Central memory CD8-positive, alpha-beta T cell (primary cell): ENCODE data around the gene APELA.
"Not testable (repeated sequence)": the region's sequence is repeated elsewhere in the genome, so short reads cannot be mapped to it uniquely, and the experiment has no call there.

Experiments used
- ATAC-seq: fragments of 150-1000 bp; cut with Tn5 transposase; replicated peaks from 2 replicates; pipeline ENCODE4 v1.10.0; 2022; ENCODE audit warnings: mild to moderate bottlenecking, moderate FRiP score, moderate number of reproducible peaks; ENCODE audit not compliant: poor library complexity, severe bottlenecking; ENCODE audit errors: extremely low read depth
- DNase-seq, 2 donors: peaks; one replicate each; pipeline ENCODE4 v3.0.0; 2021; ENCODE audit warnings: low spot score in 2 of 2
- H3K27ac Mint-ChIP-seq: one replicate; pipeline ENCODE4 v1.8.0; 2022; ENCODE audit warnings: low read depth, mild to moderate bottlenecking, moderate library complexity, mixed read lengths
- H3K27me3 Mint-ChIP-seq: one replicate; pipeline ENCODE4 v1.8.0; 2022; ENCODE audit warnings: mixed read lengths
- H3K36me3 Mint-ChIP-seq: one replicate; pipeline ENCODE4 v1.8.0; 2022; ENCODE audit warnings: mild to moderate bottlenecking, moderate library complexity, mixed read lengths; ENCODE audit not compliant: insufficient read depth
- H3K4me1 Mint-ChIP-seq: one replicate; pipeline ENCODE4 v1.8.0; 2022; ENCODE audit warnings: mixed read lengths
- H3K4me3 Mint-ChIP-seq: one replicate; pipeline ENCODE4 v1.8.0; 2022; ENCODE audit warnings: mild to moderate bottlenecking, moderate library complexity, mixed read lengths
- H3K9me3 Mint-ChIP-seq: one replicate; pipeline ENCODE4 v1.8.0; 2022; ENCODE audit warnings: mixed read lengths

Gene APELA

DNA sequence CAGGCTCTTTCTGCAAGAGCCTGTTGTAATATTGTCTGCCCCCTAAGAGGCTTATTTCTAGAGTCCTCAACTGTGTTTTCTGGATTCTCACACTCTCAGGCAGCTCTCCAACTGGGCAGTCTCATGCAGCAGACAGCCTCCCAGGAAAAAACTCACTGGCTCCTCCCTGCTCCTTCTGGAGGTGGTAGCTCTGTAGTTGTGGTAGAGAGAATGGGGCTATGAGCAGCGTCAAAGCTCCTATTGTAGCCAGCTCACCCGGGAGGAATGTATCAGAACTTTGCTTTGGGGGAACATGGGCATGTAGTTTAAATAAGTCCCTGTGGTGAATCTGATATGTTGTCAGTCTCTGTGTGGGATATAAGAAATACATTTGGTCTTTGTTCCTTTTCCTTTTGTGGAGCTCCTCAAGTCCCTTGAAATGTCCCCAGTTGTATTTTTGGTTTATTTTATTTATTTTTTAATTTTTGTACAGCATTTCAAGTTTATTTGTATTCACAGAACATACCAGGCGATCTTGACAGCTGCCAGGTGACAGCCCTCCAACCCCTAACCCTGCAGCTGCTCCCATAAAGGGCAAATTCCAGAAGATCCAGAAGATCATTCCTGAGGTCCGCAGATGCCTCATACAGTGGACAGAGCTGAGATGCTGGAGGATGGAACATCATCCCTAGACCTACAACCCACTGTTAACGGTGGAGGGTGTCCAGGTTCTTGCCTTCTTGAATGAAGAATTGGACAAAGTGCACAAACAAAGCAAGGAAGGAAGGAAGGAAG is 54.8 kb downstream of the APELA start:
- H3K9me3 Mint-ChIP-seq = no peaks in the 10 kb centered on the region
- peaks cover 2% of the 10 kb centered on the region for H3K36me3 Mint-ChIP-seq
- no peak overlapping the region for H3K4me3 Mint-ChIP-seq
- ATAC-seq (no peak), DNase-seq (no peak)
- no peaks in the 10 kb centered on the region for H3K4me1 Mint-ChIP-seq
- no peak overlapping the region for H3K27ac Mint-ChIP-seq
- peaks cover 37% of the 10 kb centered on the region for H3K27me3 Mint-ChIP-seq

DNA sequence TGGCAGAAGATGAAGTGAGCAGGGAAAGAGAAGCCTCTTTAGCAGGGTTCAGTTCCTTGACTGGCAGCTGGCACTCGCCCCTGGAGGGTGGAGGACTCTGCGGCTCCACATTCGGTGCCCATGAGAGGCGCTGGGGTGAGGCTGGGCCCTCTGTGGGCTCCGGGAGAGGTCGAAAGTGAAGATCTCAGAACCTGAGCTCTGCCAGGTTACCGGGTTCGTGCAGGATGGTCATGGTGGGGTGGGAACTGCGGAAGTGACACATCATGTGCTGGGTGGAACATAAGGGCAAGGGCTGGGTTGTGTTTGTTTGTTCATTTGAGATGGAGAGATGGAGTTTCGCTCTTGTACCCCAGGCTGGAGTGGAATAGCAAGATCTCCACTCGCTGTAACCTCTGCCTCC is 56.3 kb downstream of the APELA start:
- Mint-ChIP-seq H3K36me3 (no peaks in the 10 kb centered on the region), H3K9me3 (no peaks in the 10 kb centered on the region), H3K27ac (no peak overlapping the region), H3K4me3 (no peak overlapping the region), H3K4me1 (no peaks in the 10 kb centered on the region), H3K27me3 (peaks cover 51% of the 10 kb centered on the region)
- DNase-seq (no peak), ATAC-seq (no peak)

DNA sequence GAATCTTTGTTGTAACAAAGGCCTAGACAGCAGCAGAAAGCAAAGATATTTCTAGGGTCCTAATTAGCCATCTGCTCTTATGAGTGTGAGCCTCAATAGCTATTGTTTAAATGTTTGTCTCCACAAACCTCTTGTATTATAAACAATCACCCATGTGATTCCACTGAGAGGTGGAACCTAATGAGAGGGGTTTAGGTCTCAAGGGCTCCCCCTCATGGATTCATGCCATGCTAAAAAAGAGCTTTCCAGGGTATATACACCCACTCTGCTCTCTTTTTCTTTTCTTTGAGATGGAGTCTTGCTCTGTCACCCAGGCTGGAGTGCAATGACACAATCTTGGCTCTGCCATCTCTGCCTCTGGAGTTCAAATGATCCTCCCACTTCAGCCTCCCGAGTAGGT is 58.4 kb downstream of the APELA start:
- Mint-ChIP-seq H3K9me3 (no peaks in the 10 kb centered on the region), H3K4me3 (no peak overlapping the region), H3K4me1 (no peaks in the 10 kb centered on the region), H3K27me3 (peaks cover 57% of the 10 kb centered on the region), H3K36me3 (no peaks in the 10 kb centered on the region), H3K27ac (no peak overlapping the region)
- DNase-seq = no peak
- no peak for ATAC-seq

DNA sequence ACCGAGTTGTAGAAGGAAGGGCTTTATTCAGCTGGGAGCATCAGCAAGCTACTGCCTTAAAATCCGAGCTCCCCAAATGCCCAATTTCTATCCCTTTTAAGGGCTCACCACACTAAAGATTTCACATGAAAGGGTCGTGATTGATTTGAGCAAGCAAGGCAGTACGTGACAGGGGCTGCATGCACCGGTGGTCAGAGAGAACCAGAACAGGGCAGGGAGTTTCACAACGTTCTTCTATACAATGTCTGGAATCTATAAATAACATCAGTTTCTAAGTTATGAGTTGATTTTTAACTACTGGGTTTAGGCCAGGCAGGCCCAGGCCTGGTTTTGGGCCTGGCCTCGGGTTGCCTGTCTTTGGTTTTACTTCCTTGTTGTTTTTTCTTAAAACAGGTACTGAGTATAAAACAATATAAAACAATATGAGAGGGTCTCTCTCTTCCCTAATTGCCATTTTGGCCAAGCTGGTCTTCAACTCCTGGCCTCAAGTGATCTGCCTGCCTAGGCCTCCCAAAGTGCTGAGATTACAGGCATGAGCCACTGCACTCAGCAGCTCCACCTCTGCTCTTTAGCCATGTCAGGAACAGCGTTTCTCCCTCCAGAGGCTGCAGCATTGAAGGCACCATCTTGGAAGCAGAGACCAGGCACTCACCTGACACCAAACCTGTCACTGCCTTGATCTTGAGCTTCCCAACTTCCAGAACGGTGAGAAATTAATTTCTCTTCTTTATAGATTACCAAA is 59.1 kb downstream of the APELA start:
- H3K9me3 Mint-ChIP-seq, H3K4me1 Mint-ChIP-seq, H3K27ac Mint-ChIP-seq, ATAC-seq, DNase-seq, H3K36me3 Mint-ChIP-seq, H3K4me3 Mint-ChIP-seq: not testable (repeated sequence)
- H3K27me3 Mint-ChIP-seq = peaks cover 64% of the 10 kb centered on the region

DNA sequence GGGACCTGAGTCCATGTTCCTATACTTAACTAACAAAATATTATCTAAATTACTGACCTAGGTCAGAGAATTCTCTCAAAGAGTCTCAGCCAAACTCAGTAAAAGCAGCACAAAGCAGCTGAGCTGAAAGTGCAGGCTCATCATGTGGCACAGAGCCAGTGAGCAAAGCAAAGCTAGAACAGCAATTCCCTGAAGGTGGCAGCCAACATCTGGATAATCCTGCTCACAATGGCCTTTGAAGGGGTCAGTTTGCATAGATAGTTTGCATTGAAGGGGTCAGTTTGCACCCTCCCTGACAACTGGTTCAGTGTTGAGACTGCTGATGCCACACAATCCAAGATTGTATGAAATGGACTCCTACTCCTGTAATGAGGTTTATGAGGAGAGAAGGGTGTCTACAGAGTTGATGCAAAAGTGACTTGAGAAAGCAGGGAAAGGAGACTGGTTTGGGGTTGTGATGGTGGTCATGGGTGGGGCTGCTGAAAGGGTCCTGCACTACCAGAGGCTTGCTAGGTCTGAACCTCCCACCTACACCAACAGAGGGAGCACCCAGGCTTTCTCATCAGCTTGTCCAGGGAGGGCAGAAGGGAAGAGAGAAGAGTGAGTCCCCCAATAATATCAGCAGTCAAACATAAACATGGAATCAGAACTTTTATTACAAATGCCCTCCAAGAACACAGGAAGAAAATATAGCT is 60.7 kb downstream of the APELA start:
- no peaks in the 10 kb centered on the region for H3K4me1 Mint-ChIP-seq

DNA sequence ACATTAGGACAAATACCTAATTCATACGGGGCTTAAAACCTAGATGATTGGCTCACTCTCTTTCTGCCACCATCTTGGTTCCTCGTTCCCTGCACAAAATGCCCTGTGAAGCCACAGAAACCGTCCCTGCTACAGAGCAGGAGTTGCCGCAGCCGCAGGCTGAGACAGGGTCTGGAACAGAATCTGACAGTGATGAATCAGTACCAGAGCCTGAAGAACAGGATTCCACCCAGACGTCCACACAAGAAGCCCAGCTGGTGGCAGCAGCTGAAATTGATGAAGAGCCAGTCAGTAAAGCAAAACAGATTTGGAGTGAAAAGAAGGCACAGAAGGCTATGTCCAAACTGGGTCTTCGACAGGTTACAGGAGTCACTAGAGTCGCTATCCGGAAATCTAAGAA is 66.2 kb downstream of the APELA start:
- H3K4me1 Mint-ChIP-seq = no peaks in the 10 kb centered on the region
- H3K36me3 Mint-ChIP-seq = no peaks in the 10 kb centered on the region
- peaks cover 80% of the 10 kb centered on the region for H3K27me3 Mint-ChIP-seq
- no peak for ATAC-seq
- H3K4me3 Mint-ChIP-seq = no peak overlapping the region
- no peak for DNase-seq
- H3K27ac Mint-ChIP-seq = no peak overlapping the region
- H3K9me3 Mint-ChIP-seq = no peaks in the 10 kb centered on the region

More for the DNA sequence above, 60.7 kb downstream of the APELA start:
- peaks cover 81% of the 10 kb centered on the region for H3K27me3 Mint-ChIP-seq
- H3K36me3 Mint-ChIP-seq = no peaks in the 10 kb centered on the region
- DNase-seq = no peak
- no peak overlapping the region for H3K4me3 Mint-ChIP-seq
- H3K27ac Mint-ChIP-seq = no peak overlapping the region
- no peak for ATAC-seq
- H3K9me3 Mint-ChIP-seq = no peaks in the 10 kb centered on the region

DNA sequence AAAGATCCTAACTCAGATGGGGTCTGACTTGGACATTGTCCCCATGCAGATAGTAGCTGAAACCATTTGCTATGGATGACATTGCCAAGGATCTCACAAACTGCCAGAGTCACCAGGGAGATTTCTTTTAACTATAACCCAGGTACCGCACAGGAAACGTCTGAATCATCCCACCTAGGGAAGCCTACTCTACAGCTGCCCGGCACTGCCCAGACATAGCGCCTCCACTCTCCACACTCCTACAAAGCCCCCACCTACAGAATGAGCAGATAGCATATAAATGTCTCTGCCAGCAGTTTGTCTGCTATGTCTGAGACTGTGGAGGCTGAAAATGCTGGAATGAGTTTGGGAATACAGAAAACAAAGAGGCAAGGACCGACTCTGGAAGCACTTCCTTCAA is 68.2 kb downstream of the APELA start:
- Mint-ChIP-seq H3K27ac (no peak overlapping the region), H3K9me3 (no peaks in the 10 kb centered on the region), H3K4me3 (no peak overlapping the region), H3K36me3 (no peaks in the 10 kb centered on the region), H3K27me3 (peaks cover 80% of the 10 kb centered on the region), H3K4me1 (no peaks in the 10 kb centered on the region)
- DNase-seq (no peak), ATAC-seq (no peak)

DNA sequence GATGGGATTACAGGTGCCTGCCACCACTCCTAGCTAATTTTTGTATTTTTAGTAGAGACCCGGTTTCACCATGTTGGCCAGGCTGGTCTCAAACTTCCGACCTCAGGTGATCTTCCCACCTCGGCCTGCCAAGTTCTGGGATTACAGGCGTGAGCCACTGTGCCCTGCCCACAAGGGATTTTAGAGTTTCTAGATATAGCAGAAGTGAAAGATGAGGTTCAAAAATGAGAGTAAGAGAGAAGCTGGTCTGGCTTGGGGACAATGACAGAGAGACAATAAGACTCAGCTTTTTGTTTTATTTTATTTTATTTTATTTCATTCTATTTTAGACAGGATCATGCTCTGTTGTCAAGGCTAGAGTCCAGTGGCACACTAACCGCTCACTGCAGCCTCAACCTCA is 69.8 kb downstream of the APELA start:
- Mint-ChIP-seq H3K27me3 (peaks cover 80% of the 10 kb centered on the region), H3K36me3 (no peaks in the 10 kb centered on the region), H3K4me3 (no peak overlapping the region), H3K9me3 (no peaks in the 10 kb centered on the region), H3K4me1 (no peaks in the 10 kb centered on the region), H3K27ac (no peak overlapping the region)
- ATAC-seq (no peak), DNase-seq (no peak)
